ENCODE measurements around the gene FASN. TPM values are rescaled to one million over a fixed set of nuclear protein-coding genes. Genes with fewer than 3 reads are reported as not detected.

Gene FASN
- total RNA-seq, 6 experiments from 2014 or later = 108 to 138 (median 112) TPM

DNA sequence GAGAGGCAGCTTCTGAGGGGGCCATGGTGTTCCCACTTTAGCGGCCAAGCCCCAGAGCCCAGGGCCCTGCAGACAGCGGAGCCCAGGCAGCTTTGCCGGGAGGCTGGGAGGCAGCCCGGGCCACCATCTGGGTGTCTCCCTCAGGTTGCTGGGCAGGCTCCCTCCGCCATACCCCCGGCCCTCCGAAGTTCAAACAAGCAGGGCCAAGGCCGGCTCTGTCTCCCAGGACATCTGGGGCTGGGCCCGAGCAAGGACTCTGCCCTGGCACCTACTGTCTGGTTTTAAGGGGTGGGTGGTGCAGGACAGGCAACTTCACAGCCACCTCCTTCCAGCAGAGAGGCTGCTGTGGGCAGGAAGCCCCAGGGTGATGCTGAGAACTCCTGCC, 35.1 kb downstream of the FASN start:
- Mint-ChIP-seq H3K27me3 (ENCODE audit: insufficient read depth) (peaks cover 8% of the 10 kb centered on the region; the same call in 1 of the 2 replicates), H3K4me3 (no peak overlapping the region), H3K9me3 (no peaks in the 10 kb centered on the region), H3K27ac (no peak overlapping the region), H3K4me1 (ENCODE audit: low read depth) (no peaks in the 10 kb centered on the region), H3K36me3 (ENCODE audit: low read depth) (peaks cover 4% of the 10 kb centered on the region; the same call in 1 of the 2 replicates)
- TF ChIP-seq, protein P1, sequence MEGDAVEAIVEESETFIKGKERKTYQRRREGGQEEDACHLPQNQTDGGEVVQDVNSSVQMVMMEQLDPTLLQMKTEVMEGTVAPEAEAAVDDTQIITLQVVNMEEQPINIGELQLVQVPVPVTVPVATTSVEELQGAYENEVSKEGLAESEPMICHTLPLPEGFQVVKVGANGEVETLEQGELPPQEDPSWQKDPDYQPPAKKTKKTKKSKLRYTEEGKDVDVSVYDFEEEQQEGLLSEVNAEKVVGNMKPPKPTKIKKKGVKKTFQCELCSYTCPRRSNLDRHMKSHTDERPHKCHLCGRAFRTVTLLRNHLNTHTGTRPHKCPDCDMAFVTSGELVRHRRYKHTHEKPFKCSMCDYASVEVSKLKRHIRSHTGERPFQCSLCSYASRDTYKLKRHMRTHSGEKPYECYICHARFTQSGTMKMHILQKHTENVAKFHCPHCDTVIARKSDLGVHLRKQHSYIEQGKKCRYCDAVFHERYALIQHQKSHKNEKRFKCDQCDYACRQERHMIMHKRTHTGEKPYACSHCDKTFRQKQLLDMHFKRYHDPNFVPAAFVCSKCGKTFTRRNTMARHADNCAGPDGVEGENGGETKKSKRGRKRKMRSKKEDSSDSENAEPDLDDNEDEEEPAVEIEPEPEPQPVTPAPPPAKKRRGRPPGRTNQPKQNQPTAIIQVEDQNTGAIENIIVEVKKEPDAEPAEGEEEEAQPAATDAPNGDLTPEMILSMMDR (IDR thresholded peaks at IDR 0.05) = no peak
- no peak for DNase-seq

DNA sequence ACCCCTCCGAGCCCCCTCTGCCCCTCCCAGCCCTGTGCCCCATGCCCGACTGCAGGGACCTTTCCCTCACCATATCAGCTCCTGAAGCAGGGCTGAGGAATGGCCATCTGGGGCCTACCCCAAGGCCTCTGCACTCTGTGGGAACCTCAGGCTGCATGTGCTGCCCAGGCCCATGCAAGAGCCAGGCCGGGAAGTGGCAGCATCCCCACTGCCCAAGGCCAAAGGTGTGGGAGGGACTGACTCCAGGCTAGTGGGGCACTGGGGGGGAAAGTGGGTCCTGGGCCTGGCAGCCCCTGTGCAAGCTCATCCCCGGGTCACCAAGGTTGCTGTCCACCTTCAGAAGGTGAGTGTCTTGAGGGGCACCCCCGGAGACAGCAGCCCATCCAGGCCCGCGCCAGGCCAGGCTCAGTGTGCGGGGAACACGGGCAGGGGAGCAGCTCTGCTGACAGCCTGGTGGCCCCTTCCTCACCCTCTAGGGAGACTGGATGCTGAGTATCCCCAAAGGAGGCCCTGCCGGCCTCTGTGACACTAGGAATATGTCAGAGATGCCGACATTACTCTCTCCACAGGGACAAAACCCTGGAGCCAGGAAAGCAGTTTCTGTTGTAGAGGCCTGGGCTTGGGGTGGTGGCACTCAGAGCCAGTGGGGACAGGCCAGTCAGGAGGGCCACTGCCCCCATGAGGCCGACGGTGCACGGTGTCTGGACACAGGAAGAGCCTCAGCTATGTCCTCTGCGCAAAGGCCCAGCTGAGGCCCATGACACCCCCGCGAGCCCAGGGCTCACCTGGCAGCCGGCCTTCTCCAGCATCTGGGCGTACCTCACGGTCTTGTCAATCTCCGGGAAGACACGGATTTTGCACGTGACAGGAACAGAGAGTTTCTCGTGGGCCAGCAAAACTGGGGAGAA, 35.7 kb downstream of the FASN start:
- no peaks in the 10 kb centered on the region for H3K4me1 Mint-ChIP-seq (ENCODE audit: low read depth)
- TF ChIP-seq, protein P1 (IDR thresholded peaks at IDR 0.05) = no peak
- no peak overlapping the region for H3K4me3 Mint-ChIP-seq
- H3K9me3 Mint-ChIP-seq = no peaks in the 10 kb centered on the region
- H3K36me3 Mint-ChIP-seq (ENCODE audit: low read depth) = peaks cover 4% of the 10 kb centered on the region; the same call in 1 of the 2 replicates
- no peak overlapping the region for H3K27ac Mint-ChIP-seq
- peaks cover 8% of the 10 kb centered on the region; the same call in 1 of the 2 replicates for H3K27me3 Mint-ChIP-seq (ENCODE audit: insufficient read depth)
- no peak for DNase-seq

DNA sequence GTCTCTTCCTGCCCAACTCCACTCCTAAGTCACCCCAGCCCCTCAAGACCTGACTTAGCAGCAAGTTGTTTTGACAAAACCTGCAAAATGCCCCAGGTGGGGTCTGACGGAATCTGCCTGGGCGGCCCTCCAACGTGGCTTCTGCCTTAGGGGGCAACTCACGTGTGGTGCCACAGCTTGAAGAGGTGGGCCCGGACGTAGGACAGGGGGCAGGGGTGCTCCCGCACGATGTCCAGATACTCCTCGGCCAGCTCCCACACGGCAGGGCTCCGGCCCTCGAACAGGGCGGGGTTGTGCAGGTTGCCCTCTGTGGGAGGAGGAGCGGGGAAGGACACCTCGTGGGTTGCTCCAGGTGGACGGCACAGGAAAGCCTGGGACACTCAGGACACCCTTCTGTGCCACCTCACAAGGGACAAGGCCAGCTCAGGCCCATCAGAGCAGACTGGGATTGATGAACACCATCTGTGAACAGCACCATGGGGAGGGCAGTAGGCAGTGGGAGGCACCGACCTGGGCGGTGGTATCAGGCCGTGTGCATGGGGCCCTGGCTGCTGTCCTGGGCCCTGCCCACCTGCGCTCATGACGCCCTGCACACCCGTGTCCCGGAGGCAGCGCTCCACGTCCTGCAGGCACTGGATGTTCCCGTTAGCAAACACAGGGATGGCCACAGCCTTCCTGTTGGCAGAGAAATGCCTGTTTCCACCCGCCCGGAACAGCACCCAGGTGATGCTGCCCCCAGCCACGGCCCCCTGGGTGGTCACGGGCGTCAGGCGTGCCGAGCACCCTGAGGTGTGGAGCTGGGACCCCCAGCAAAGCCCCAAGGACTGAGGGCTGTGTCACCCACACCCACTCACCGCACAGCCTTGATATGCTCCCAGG, 36.8 kb downstream of the FASN start:
- Mint-ChIP-seq H3K4me3 (no peak overlapping the region), H3K9me3 (no peaks in the 10 kb centered on the region), H3K36me3 (ENCODE audit: low read depth) (peaks cover 4% of the 10 kb centered on the region; the same call in 1 of the 2 replicates), H3K4me1 (ENCODE audit: low read depth) (no peaks in the 10 kb centered on the region), H3K27me3 (ENCODE audit: insufficient read depth) (peaks cover 8% of the 10 kb centered on the region; the same call in 1 of the 2 replicates), H3K27ac (no peak overlapping the region)
- no peak for DNase-seq
- TF ChIP-seq, protein P1 (IDR thresholded peaks at IDR 0.05) = no peak

DNA sequence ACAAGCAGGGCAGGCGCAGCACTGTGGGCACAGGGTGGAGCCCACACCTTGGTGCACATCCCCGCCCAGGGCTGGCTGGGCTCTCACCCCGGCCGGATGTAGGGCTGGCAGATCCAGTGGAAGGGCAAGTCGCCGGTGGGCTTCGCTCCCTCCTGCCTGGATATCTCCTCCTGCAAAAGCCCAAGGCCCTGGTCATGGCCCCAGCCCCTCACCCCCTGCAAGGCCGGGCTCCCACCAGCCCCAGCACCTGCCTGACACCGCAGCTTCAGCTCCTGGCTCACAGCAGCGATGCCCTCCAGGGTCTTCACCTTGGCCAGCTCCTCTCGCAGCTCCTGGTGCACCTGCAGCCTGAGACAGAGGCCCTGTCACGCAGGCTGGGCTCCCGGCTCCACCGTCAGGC, 37.4 kb downstream of the FASN start:
- no peak overlapping the region for H3K4me3 Mint-ChIP-seq
- H3K9me3 Mint-ChIP-seq = no peaks in the 10 kb centered on the region
- H3K27ac Mint-ChIP-seq = no peak overlapping the region
- H3K36me3 Mint-ChIP-seq (ENCODE audit: low read depth) = peaks cover 4% of the 10 kb centered on the region; the same call in 1 of the 2 replicates
- TF ChIP-seq, protein P1 (IDR thresholded peaks at IDR 0.05) = no peak
- no peak for DNase-seq
- H3K27me3 Mint-ChIP-seq (ENCODE audit: insufficient read depth) = peaks cover 5% of the 10 kb centered on the region; the same call in 1 of the 2 replicates
- H3K4me1 Mint-ChIP-seq (ENCODE audit: low read depth) = no peaks in the 10 kb centered on the region

DNA sequence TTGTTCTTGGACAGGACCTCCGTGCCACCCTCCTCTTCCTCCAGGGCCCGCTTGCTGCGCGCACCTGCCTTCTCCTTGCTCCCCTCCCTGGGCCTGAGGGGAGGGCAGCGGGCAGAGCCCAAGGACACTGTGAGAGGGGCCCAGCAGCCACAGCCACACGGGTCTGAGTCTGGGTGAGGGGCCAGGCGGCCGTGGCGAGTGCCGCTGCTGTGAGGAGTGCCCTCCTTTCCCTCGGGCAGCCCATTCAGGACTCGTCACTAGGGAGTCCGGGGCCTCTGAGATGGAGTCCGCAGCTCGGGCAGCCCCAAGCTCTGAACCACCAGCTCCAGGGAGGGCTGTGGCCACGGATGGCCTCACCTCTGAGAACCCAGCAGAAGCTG, 38.0 kb downstream of the FASN start:
- TF ChIP-seq, protein P1 (IDR thresholded peaks at IDR 0.05) = no peak
- Mint-ChIP-seq H3K27me3 (ENCODE audit: insufficient read depth) (peaks cover 5% of the 10 kb centered on the region; the same call in 1 of the 2 replicates), H3K4me3 (no peak overlapping the region), H3K9me3 (no peaks in the 10 kb centered on the region), H3K27ac (no peak overlapping the region), H3K4me1 (ENCODE audit: low read depth) (no peaks in the 10 kb centered on the region), H3K36me3 (ENCODE audit: low read depth) (peaks cover 4% of the 10 kb centered on the region; the same call in 1 of the 2 replicates)
- no peak for DNase-seq

Measured in HFFc6 (cell line).